PC-3 (cell line): ENCODE data around the gene DNAJC5. TPM values are rescaled to one million over a fixed set of nuclear protein-coding genes. Genes with fewer than 3 reads are reported as not detected.
A peak's percentile ranks its signal among the peaks of the same experiment; 100 is the strongest.

Experiments
- ATAC-seq: fragments of 200-7000 bp; cut with Tn5 transposase; 2 replicates; pipeline ENCODE4 v1.9.1; 2020; ENCODE audit warnings: mild to moderate bottlenecking, moderate library complexity
- BruUV-seq: library from RNA; stranded (reverse); fragments of 400-500 nt; replicated peaks from 2 replicates; lab custom pipeline; 2021; lab: Mats Ljungman, UMichigan
- CTCF ChIA-PET: fragments of 300-600 bp; sonication (Branson Sonifier 250); formaldehyde crosslinking; loops from one replicate; lab custom pipeline; 2022; ENCODE audit warnings: antibody characterized with exemption; lab: Charles Lee
- POLR2A ChIA-PET: fragments of 300-600 bp; sonication (Branson Sonifier 250); formaldehyde crosslinking; loops from one replicate; lab custom pipeline; 2022; ENCODE audit warnings: antibody characterized with exemption; ENCODE audit not compliant: unreplicated experiment; lab: Charles Lee
- DNase-seq: peaks from one replicate; pipeline ENCODE4 v3.0.0-alpha.2; 2015
- H2AFZ ChIP-seq: fragments of 300-600 bp; sonication (generic); 2 replicates; pipeline ENCODE4 v1.6.0; 2016; ENCODE audit warnings: antibody characterized with exemption, low read length
- H3F3A ChIP-seq: fragments of 300-600 bp; sonication (generic); one replicate; pipeline ENCODE4 v1.6.0; 2017; ENCODE audit warnings: antibody characterized with exemption, low read length, control low read depth, mild to moderate bottlenecking; ENCODE audit not compliant: unreplicated experiment
- H3K27ac ChIP-seq: fragments of 300-600 bp; sonication (generic); 2 replicates; pipeline ENCODE4 v1.5.1; 2016; ENCODE audit warnings: mild to moderate bottlenecking, low read length
- H3K27me3 ChIP-seq: fragments of 300-600 bp; sonication (generic); 2 replicates; pipeline ENCODE4 v1.6.1; 2016; ENCODE audit warnings: low read length, mixed read lengths
- H3K36me3 ChIP-seq: fragments of 300-600 bp; sonication (generic); 2 replicates; pipeline ENCODE4 v1.6.1; 2016; ENCODE audit warnings: low read depth, mixed run types, low read length, mixed read lengths
- H3K4me1 ChIP-seq: fragments of 300-600 bp; sonication (generic); 2 replicates; pipeline ENCODE4 v1.5.1; 2016; ENCODE audit warnings: low read length; ENCODE audit not compliant: insufficient read depth
- H3K4me2 ChIP-seq: fragments of 300-600 bp; sonication (generic); 2 replicates; pipeline ENCODE4 v1.6.0; 2016; ENCODE audit warnings: low read length
- H3K4me3 ChIP-seq: fragments of 300-600 bp; sonication (generic); 2 replicates; pipeline ENCODE4 v1.5.1; 2016; ENCODE audit warnings: mild to moderate bottlenecking, low read length, mixed read lengths
- H3K79me2 ChIP-seq: fragments of 300-600 bp; sonication (generic); 2 replicates; pipeline ENCODE4 v1.6.1; 2017; ENCODE audit warnings: low read length, mixed read lengths
- H3K9ac ChIP-seq: fragments of 300-600 bp; sonication (generic); 2 replicates; pipeline ENCODE4 v1.6.0; 2016; ENCODE audit warnings: mild to moderate bottlenecking, low read length
- H3K9me2 ChIP-seq: fragments of 300-600 bp; sonication (generic); replicated peaks from 2 replicates; pipeline ENCODE4 v1.6.1; 2016; ENCODE audit warnings: mixed run types, low read length, mixed read lengths
- H3K9me3 ChIP-seq: fragments of 300-600 bp; sonication (generic); 2 replicates; pipeline ENCODE4 v1.6.1; 2016; ENCODE audit warnings: low read length, mixed read lengths
- H4K20me1 ChIP-seq: fragments of 300-600 bp; sonication (generic); 2 replicates; pipeline ENCODE4 v1.6.1; 2016; ENCODE audit warnings: low read length, mixed read lengths
- CTCF ChIP-seq: fragments of 300-600 bp; sonication (generic); conservative IDR thresholded peaks from 2 replicates; pipeline ENCODE4 v1.5.1; 2017; ENCODE audit warnings: antibody characterized with exemption, low read depth, mild to moderate bottlenecking, low read length
- EZH2 ChIP-seq: fragments of 300-600 bp; sonication (generic); IDR thresholded peaks from one replicate; pipeline ENCODE4 v1.6.1; 2017; ENCODE audit warnings: antibody characterized with exemption, mild to moderate bottlenecking, low read length; ENCODE audit not compliant: unreplicated experiment
- EZH2phosphoT487 ChIP-seq: fragments of 300-600 bp; sonication (generic); IDR thresholded peaks from 2 replicates; pipeline ENCODE4 v1.6.1; 2018; ENCODE audit warnings: mild to moderate bottlenecking, antibody characterized with exemption, low read length, borderline replicate concordance
- intact Hi-C: fragments of 100-400 bp; cut with micrococcal nuclease; formaldehyde crosslinking; loops from 2 replicates; pipeline ENCODE4 v1.9.0; 2023
- total RNA-seq: library from RNA; depleted of rRNA; stranded (reverse); fragments of >200 nt; gene quantifications from 2 replicates; pipeline ENCODE4 v1.2.3, GENCODE V29; 2014

Gene DNAJC5
- total RNA-seq, 1 experiment from 2014 or later: 73.7 TPM

GRCh38 chr20:63957004-63957689 is 62.2 kb downstream of the DNAJC5 start:
- Histone ChIP-seq H2AFZ (peak overlapping the region; percentile 66), H3K9me2 (no peaks in the 10 kb centered on the region), H3K27me3 (no peaks in the 10 kb centered on the region), H3K4me2 (peak overlapping the region; percentile 89), H3K27ac (peak overlapping the region; percentile 91), H4K20me1 (peaks cover 25% of the 10 kb centered on the region; the same call in 1 of the 2 replicates), H3K79me2 (peaks cover 40% of the 10 kb centered on the region), H3K4me1 (peaks cover 33% of the 10 kb centered on the region), H3K36me3 (peaks cover 5% of the 10 kb centered on the region; the same call in 1 of the 2 replicates), H3F3A (no peaks in the 10 kb centered on the region), H3K9ac (peak overlapping the region; percentile 85), H3K4me3 (peak overlapping the region; percentile 95), H3K9me3 (no peaks in the 10 kb centered on the region)
- ChIA-PET POLR2A (interaction anchor here (0.5 kb wide), 1 partner anchor 54 kb away, joined by 11 read pairs; no protein-coding TSS in a partner anchor), CTCF (no interaction called here)
- peak; percentile 79 for DNase-seq
- no peak for TF ChIP-seq EZH2phosphoT487
- no peak for TF ChIP-seq CTCF
- no peak for TF ChIP-seq EZH2
- BruUV-seq: no TSS peak
- ATAC-seq: peak; percentile 52
- intact Hi-C loops: loop anchor here (2.0 to 5.0 kb wide), 2 partner anchors 46 to 420 kb away; partner anchors contain the start of gene PTK6

DNA sequence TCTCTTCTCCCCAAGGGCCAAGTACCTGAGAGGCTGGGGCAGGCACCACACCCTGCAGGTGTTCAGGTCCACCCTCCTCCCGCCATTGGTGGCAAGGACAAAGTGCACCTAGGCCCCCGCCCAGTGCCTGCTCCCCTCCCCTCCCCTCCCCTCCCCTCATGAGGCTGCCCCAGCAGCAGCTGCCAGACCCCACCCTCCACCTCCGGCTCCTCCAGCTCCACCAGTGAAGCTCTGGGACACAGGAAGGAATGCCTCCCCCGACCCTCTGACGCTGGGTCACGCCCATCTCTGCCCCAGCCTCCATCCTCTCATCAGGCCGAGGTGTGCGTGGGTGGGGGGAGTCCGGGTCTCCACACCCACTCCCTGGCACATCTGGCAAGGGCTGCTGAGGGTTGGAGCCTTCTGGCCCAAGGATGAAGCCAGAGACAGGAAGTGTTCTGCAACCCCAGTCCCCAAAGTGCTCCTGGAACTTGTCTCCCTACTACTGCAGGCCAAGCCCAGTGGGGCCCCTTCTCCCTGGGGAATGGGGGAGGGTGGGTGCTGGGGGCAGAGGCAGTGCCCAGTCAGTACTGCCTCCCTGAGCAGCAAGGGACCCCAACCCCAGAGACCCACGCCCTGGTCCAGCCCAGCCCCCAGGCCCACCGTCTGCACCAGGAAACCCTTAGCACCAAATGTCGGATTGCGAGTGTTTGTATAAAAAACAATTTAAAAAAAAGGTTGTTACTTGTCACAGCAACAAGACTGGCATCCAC is 62.9 kb downstream of the DNAJC5 start:
- DNase-seq (peak; percentile 50), ATAC-seq (no peak)
- Histone ChIP-seq H3K4me1 (peaks cover 33% of the 10 kb centered on the region), H3K9me3 (no peaks in the 10 kb centered on the region), H3K4me3 (no peak overlapping the region; the same call in 1 of the 2 replicates), H3K27ac (peak overlapping the region; percentile 91), H4K20me1 (peaks cover 18% of the 10 kb centered on the region; the same call in 1 of the 2 replicates), H3K36me3 (peaks cover 5% of the 10 kb centered on the region; the same call in 1 of the 2 replicates), H3K27me3 (no peaks in the 10 kb centered on the region), H3K4me2 (peak overlapping the region; percentile 89), H3K9ac (peak overlapping the region; percentile 85), H3F3A (no peaks in the 10 kb centered on the region), H3K9me2 (no peaks in the 10 kb centered on the region), H3K79me2 (peaks cover 33% of the 10 kb centered on the region), H2AFZ (no peak overlapping the region)
- intact Hi-C loops: loop anchor here (2.0 to 5.0 kb wide), 2 partner anchors 47 to 421 kb away; partner anchors contain the start of gene PTK6
- no TSS peak for BruUV-seq
- POLR2A ChIA-PET: no interaction called here
- TF ChIP-seq EZH2phosphoT487 (no peak), EZH2 (no peak), CTCF (no peak)
- CTCF ChIA-PET: no interaction called here
